KMS-11 (cell line): ENCODE measurements around the gene SSBP3.

Source experiments
- H2AFZ ChIP-seq: fragments of 200-600 bp; sonication (generic); 2 replicates; pipeline ENCODE4 v1.6.1; 2016; ENCODE audit warnings: antibody characterized with exemption, mixed run types, low read depth
- H3K27ac ChIP-seq: fragments of 200-600 bp; sonication (generic); 2 replicates; pipeline ENCODE4 v1.6.1; 2016; ENCODE audit warnings: mild to moderate bottlenecking, mixed run types
- H3K27me3 ChIP-seq: fragments of 200-600 bp; sonication (generic); 2 replicates; pipeline ENCODE4 v1.6.1; 2017; ENCODE audit warnings: mild to moderate bottlenecking, low read depth, mixed run types, moderate library complexity; ENCODE audit not compliant: insufficient read depth
- H3K36me3 ChIP-seq: fragments of 200-600 bp; sonication (generic); 2 replicates; pipeline ENCODE4 v1.6.1; 2017; ENCODE audit warnings: mild to moderate bottlenecking, mixed run types; ENCODE audit not compliant: insufficient read depth
- H3K4me1 ChIP-seq: fragments of 200-600 bp; sonication (generic); 2 replicates; pipeline ENCODE4 v1.6.1; 2016; ENCODE audit warnings: mild to moderate bottlenecking, low read depth, mixed run types; ENCODE audit not compliant: poor library complexity, severe bottlenecking
- H3K4me2 ChIP-seq: fragments of 200-600 bp; sonication (generic); 2 replicates; pipeline ENCODE4 v1.7.0; 2016; ENCODE audit warnings: mild to moderate bottlenecking, mixed run types
- H3K4me3 ChIP-seq: fragments of 200-600 bp; sonication (generic); IDR thresholded peaks from 2 replicates; pipeline ENCODE4 v1.6.1; 2017; ENCODE audit warnings: low read depth, low read length, mixed read lengths; ENCODE audit not compliant: insufficient read depth
- H3K79me2 ChIP-seq: fragments of 200-600 bp; sonication (generic); 2 replicates; pipeline ENCODE4 v1.6.1; 2016; ENCODE audit warnings: low read depth, mixed run types; ENCODE audit not compliant: insufficient read depth
- H3K9ac ChIP-seq: fragments of 200-600 bp; sonication (generic); 2 replicates; pipeline ENCODE4 v1.6.1; 2016; ENCODE audit warnings: mild to moderate bottlenecking, mixed run types
- H4K20me1 ChIP-seq: fragments of 200-600 bp; sonication (generic); 2 replicates; pipeline ENCODE4 v1.6.1; 2016; ENCODE audit warnings: mild to moderate bottlenecking, mixed run types; ENCODE audit not compliant: insufficient read depth
- TF ChIP-seq, protein P1 (sequence below): fragments of 200-600 bp; sonication (generic); conservative IDR thresholded peaks from 2 replicates; pipeline ENCODE4 v1.6.1; 2017; ENCODE audit warnings: low read depth, mild to moderate bottlenecking, antibody characterized with exemption, low read length, moderate library complexity, mixed read lengths

Gene SSBP3

DNA sequence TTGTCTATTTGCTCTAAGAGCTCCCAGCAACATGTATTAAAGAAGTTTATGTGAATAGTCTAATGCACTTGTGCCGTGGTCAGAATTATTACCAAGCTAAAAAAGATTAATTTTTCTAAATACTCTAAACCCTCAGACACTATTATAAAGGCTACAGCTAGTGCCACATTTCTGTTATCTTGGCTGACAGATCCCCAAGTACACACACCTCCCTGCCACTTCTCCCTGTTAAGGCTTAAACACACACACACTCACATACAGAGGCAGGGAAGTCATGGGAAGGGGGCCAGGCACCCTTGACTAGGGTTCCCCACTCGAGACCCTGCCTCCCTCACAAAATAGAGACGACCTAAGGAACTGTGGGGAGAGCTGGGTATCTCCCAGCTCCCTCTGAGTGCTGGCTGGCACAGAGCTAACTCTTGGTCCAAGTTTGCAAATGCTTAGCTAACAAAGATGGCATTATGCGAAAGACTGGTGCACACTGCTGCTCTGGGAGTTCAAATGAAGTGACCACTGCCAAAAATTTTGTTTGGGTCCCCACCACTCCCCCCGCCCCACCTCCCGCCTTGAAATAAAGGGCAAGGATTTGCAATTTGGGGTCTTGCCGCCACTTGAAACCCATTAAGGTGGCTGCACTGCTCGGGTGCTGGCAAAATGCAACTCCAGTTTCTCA, 9.8 kb downstream of the SSBP3 start:
- Histone ChIP-seq H3K27me3 (no peaks in the 10 kb centered on the region), H3K4me3 (no peak overlapping the region), H3K27ac (no peak overlapping the region), H4K20me1 (no peaks in the 10 kb centered on the region), H3K9ac (no peak overlapping the region), H3K36me3 (peaks cover 4% of the 10 kb centered on the region; the same call in 1 of the 2 replicates), H3K79me2 (peaks cover 14% of the 10 kb centered on the region; the same call in 1 of the 2 replicates), H3K4me2 (no peak overlapping the region), H2AFZ (no peak overlapping the region), H3K4me1 (peaks cover 10% of the 10 kb centered on the region)
- TF ChIP-seq, protein P1, sequence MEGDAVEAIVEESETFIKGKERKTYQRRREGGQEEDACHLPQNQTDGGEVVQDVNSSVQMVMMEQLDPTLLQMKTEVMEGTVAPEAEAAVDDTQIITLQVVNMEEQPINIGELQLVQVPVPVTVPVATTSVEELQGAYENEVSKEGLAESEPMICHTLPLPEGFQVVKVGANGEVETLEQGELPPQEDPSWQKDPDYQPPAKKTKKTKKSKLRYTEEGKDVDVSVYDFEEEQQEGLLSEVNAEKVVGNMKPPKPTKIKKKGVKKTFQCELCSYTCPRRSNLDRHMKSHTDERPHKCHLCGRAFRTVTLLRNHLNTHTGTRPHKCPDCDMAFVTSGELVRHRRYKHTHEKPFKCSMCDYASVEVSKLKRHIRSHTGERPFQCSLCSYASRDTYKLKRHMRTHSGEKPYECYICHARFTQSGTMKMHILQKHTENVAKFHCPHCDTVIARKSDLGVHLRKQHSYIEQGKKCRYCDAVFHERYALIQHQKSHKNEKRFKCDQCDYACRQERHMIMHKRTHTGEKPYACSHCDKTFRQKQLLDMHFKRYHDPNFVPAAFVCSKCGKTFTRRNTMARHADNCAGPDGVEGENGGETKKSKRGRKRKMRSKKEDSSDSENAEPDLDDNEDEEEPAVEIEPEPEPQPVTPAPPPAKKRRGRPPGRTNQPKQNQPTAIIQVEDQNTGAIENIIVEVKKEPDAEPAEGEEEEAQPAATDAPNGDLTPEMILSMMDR, result no peak

DNA sequence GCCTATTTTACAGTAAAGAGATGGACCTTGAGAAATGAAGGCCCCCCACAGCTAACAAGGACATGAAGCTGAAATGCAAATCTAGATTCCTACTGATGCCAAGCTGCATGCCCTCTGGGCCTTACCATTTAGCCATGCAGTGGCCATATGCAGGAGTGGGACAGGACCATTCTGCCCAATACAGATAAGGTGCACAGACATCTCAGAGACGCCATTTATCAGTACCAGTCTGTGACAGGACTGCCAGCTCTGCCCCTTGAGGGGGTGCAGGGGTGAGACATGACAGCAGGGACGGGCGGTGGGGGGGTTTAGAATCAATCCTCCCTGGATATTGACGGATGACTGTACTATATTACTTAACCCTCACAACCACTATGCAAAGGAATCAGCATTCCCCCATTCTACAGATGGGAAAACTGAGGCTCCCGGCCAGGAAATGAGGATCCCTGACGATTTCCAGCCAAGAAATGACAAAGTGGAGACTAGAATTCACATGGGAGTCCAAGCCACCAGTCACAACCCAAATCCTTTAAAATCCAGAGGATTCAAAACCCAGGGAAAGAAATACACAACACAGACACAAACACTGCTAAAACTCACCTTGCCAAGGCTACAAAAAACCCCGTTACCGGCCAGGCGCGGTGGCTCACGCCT, 10.8 kb downstream of the SSBP3 start:
- Histone ChIP-seq H3K4me1 (peaks cover under 1% of the 10 kb centered on the region), H4K20me1 (no peaks in the 10 kb centered on the region), H3K27ac (no peak overlapping the region), H3K79me2 (peaks cover 8% of the 10 kb centered on the region; the same call in 1 of the 2 replicates), H3K27me3 (no peaks in the 10 kb centered on the region), H3K36me3 (peaks cover 4% of the 10 kb centered on the region; the same call in 1 of the 2 replicates), H3K4me3 (no peak overlapping the region), H3K4me2 (no peak overlapping the region), H2AFZ (no peak overlapping the region), H3K9ac (no peak overlapping the region)
- TF ChIP-seq, protein P1, result no peak

DNA sequence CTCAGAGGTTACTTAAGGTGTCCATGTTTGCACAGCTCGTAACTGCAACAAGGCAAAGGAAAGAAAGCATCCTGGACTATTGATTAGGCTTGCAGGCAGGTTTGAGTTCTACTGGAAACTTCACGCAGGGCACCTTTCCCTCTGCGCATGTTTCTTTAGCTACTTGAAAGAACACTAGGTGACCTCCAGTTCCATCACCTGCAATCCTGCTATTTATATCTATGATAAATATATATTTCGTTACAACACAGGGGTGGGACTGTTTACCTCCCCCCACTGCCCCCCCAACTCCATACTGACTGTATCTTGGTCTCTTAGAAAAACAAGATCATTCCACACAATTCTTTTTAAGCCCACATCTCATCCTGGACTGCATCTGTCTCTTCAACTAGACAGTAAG, 12.1 kb downstream of the SSBP3 start:
- Histone ChIP-seq H3K9ac (no peak overlapping the region), H3K27ac (no peak overlapping the region), H3K4me2 (no peak overlapping the region), H2AFZ (no peak overlapping the region), H3K79me2 (peaks cover 8% of the 10 kb centered on the region; the same call in 1 of the 2 replicates), H3K4me1 (no peaks in the 10 kb centered on the region), H3K27me3 (no peaks in the 10 kb centered on the region), H4K20me1 (no peaks in the 10 kb centered on the region), H3K36me3 (peaks cover 4% of the 10 kb centered on the region; the same call in 1 of the 2 replicates), H3K4me3 (no peak overlapping the region)
- TF ChIP-seq, protein P1, result no peak

DNA sequence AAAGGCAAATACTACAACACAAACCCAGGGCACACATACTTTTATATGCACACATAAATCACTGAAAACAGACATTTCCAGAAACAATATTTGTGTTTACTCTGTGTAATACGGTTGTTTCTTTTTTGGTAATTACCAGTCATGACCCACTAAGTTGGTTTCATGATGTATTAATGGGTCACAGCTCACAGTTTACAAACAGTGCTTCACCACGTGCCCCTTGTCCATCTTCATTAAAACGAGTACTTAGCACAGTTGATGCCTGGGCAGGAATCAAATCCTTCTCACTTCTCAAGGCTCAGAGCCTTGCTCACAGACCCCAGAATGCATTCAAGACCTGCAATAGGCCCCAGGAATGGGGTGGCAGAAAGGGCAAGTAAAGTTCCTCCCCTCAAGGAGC, 13.8 kb downstream of the SSBP3 start:
- no peaks in the 10 kb centered on the region for H3K27me3 ChIP-seq
- no peaks in the 10 kb centered on the region for H4K20me1 ChIP-seq

More for the DNA sequence above, 13.8 kb downstream of the SSBP3 start:
- TF ChIP-seq, protein P1, result no peak
- Histone ChIP-seq H3K27ac (no peak overlapping the region), H3K4me1 (no peaks in the 10 kb centered on the region), H3K9ac (no peak overlapping the region), H3K79me2 (peaks cover 8% of the 10 kb centered on the region; the same call in 1 of the 2 replicates), H2AFZ (no peak overlapping the region), H3K36me3 (no peaks in the 10 kb centered on the region), H3K4me3 (no peak overlapping the region), H3K4me2 (no peak overlapping the region)
